Amygdala (tissue), 56 donors: Measurements from ENCODE around the gene CSNK2B.

Experiments used
- DNase-seq, 56 donors: peaks; one replicate each; lab custom pipeline; 2025; lab: John Stamatoyannopoulos, UW

The CSNK2B gene

DNA sequence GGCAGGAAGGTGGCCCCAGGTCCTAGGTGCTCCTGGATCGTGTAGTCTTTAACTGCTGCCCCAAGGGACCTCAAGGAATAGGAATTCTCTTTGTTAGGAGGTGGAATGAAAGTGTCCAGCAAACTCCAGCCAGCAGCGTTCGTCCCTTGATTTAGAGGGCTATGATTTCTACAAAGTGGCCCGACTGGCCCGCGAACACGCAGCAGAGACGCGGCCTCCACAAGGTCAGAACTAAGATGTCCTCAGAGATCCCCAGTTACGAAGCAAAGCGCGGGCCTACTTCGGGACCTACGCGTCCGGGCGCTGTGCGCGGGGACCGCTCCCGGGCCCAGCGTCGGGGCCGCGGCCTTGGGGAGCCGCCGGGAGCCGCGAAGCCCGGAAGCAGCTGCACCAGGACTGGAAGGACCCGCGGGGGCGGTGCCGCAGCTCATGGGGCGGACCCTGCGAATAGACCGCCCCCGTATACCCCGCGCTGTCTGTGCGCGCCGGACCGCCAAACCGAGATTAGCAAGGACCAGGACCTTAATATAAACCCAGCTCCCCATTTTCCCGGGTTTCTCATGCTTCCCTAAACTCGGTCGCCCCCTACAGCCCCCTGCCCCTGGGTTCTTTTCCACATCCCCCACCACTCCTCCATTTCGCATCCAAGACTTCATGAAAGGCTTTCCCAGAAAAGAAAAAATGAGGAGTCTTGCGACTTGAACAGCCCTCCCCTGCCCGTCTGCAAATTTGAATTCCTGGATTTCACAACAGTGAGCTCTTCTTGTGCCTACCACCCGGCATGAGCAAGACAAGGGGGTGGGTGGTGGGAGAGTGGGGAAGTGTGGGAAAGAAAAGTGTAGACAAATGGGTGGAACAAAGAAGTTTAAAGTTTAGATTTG lies 5.3 kb upstream of the CSNK2B start, which contains the start of gene C6orf47:
TSS of gene C6orf47 (minus strand) at position 398 of the 881 bp plus-strand sequence. CDS start 831 bp downstream, outside the sequence.
- peak in 55 of 56 donors; percentile 12 to 86 (median 57) for DNase-seq

- no peak for DNase-seq
Measured at GRCh38 chr6:31661262-31662123, 4.4 kb upstream of the CSNK2B start.

- DNase-seq: no peak
Measured at GRCh38 chr6:31662124-31662723, 3.7 kb upstream of the CSNK2B start.

DNA sequence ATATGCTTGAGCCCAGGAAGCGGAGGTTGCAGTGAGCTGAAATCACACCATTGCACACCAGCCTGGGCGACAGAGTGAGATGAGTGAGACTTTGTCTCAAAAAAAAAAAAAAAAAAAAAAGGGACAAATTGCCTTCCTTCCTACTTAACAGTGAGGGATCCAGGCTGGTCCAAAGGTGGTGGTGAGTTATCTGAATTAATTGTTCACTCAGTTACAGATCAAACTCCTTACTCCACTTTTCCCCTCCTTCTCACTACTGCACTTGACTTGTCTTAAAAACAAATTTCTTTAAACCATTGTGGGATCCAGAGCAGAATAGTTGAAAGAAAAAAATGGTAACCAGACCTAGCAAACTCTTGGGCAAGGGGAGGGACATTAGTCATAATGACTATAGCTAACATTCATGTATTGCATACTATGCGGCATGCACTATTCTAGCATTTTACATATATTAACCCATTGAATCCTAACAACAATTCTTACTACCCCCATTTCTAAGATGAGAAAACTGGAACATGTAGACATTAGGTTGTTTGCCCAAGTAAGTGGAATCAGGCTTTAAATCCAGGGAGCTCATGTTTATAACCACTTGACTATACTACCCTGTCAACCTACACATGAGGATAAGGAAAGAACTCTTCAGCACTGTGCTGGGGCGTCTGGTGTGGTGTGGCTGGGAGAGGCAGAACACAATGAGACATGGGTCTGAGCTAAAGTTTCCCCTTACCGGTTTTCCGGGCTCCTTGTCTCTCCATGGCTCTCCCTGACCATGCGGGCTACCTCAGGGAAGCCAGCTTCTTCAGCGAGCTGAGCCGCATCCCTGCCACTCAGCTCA lies 2.5 kb upstream of the CSNK2B start:
- DNase-seq: no peak

- DNase-seq: peak in 3 of 56 donors; percentile 1 to 10 (median 8)
Measured at GRCh38 chr6:31663961-31664789, 1.7 kb upstream of the CSNK2B start.

DNA sequence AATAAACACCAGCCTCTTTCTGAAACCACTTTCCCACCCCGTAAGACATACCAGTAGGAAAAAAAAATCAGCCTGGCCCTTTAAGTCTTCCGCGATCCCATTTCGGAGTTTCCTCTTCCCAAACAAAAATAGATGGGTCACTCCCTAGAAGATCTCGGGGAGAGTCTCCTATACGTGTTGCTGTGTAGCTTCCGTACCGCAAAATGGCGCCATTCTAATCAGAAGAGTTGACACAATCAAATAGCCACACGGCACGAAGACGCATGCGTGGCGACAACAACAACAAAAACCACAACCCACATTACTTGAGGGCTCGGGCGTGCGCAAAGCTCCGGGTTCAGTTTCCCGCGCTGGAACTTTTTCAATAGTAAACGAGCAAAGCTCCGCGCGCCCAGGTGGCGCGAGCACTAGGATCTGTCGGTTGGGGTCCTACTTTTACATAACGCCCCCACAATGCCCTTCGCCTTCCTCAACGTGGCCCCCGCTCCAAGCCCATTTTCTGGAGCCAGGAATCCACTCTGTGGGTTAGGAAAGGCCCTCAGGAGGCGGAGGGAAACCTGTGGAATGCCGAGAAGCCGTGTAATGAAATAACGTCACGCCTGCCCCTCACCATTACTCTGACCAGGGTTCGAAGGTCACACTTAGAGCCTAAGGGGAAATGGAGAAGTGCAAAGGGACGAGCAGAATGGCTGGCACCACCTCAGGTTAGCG lies 935 bp upstream of the CSNK2B start, which contains the start of gene GPANK1:
TSS of gene GPANK1 (minus strand) at position 208 of the 711 bp plus-strand sequence. CDS start 519 bp downstream, outside the sequence.
- DNase-seq: peak; percentile 28 to 96 (median 84)

DNA sequence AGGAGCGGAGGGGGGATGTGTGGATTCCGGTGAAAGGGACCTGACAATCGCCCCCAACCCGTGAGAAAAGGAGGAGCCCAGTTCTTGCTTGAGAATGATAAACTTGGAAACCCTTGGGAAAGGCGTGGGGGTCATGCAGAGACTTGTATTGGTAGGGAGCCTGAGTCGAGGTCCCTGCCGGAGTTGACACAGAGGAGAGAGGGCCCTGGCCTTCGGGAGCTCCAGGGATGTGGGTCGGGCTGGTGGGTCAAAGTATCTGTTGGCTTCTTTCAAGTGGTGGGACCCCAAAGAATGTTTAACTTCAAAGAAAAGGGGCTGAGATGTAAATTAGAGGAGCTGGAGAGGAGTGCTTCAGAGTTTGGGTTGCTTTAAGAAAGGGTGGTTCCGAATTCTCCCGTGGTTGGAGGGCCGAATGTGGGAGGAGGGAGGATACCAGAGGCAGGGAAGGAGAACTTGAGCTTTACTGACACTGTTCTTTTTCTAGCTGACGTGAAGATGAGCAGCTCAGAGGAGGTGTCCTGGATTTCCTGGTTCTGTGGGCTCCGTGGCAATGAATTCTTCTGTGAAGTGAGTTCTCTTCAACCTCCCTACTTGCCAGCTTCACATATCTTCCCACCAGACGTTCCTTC lies 571 bp downstream of the CSNK2B start:
- no peak for DNase-seq

DNA sequence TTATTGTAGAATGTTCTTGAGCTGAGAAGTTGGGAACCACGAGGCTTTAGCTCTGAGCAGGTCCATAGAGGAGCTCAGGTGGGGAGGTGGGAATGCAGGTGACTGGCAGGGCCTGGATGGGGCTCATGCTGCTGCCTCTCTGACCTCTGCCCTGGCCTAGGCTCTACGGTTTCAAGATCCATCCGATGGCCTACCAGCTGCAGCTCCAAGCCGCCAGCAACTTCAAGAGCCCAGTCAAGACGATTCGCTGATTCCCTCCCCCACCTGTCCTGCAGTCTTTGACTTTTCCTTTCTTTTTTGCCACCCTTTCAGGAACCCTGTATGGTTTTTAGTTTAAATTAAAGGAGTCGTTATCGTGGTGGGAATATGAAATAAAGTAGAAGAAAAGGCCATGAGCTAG lies 3.8 kb downstream of the CSNK2B start, which contains the start of gene LY6G5B:
TSS of gene LY6G5B (plus strand) at position 301 of the 400 bp plus-strand sequence. CDS start 975 bp downstream, outside the sequence.
- no peak for DNase-seq

GRCh38 chr6:31676322-31676903 lies 10.5 kb downstream of the CSNK2B start:
- DNase-seq: no peak

DNA sequence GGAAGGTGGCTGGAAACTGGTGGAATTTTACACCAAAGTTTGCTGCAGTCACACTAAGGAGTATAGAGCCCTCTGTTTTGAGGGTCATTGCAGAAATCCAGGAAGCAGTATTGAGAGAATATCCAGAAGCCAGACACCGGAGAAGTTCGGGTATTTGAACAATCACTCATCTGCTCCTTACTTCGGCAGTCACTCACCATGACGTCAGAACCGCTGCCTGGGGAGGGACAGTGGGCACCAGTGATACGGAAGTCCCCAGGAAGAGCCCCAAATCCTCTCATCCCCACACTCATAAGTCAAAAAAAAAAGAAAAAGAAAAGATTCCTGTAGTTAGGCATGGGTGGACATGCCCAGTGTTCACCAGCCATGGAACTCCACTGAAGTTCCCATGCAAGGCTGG lies 11.0 kb downstream of the CSNK2B start:
- no peak for DNase-seq

- DNase-seq: no peak
Measured at GRCh38 chr6:31677955-31678354, 12.1 kb downstream of the CSNK2B start.

GRCh38 chr6:31680226-31681134 lies 14.6 kb downstream of the CSNK2B start, which contains the start of gene LY6G5C:
LY6G5C (minus strand) TSS chr6:31681067; CDS start chr6:31680373, 694 bp downstream.
- peak in 52 of 56 donors; percentile 16 to 87 (median 60) for DNase-seq

- DNase-seq: peak in 20 of 56 donors; percentile 6 to 46 (median 19)
Measured at GRCh38 chr6:31681135-31681671, 15.3 kb downstream of the CSNK2B start.

- DNase-seq: no peak
Measured at GRCh38 chr6:31683591-31683990, 17.7 kb downstream of the CSNK2B start.

- no peak for DNase-seq
Measured at GRCh38 chr6:31686483-31686882, 20.6 kb downstream of the CSNK2B start.

DNA sequence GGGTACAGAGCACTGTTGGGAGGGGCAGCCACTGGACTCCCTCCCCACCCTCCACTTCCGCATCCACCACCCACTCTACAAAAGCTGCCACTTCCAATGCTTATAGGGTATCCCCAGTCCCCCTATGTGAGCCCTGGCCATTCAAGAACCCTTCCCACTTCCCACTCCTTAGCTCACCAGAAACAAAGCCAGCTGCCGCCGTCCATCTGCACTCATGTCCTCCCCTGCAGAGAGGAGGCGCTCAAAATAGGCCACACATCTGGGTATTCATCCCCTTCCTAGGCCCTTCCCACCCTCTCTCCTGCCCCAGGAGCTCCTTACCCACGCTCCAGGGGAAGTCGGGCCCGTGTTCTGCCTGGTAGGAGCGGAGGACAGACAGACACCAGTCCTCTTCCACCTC lies 21.4 kb downstream of the CSNK2B start:
- DNase-seq: no peak
